A549 (cell line): Measurements from ENCODE around the gene CAMTA1. TPM values are rescaled to one million over a fixed set of nuclear protein-coding genes. Genes with fewer than 3 reads are reported as not detected.

ENCODE experiments used
- ATAC-seq, 2 experiments: fragments of 200-7000 bp in 1 of 2; fragments of >200 bp in 1 of 2; cut with Nextera tagmentation in 1 of 2; cut with Tn5 transposase in 1 of 2; 3 replicates each; pipeline versions ENCODE4 v1.8.0 to v1.9.1; 2018 to 2020; ENCODE audit warnings: mild to moderate bottlenecking in 1 of 2, moderate library complexity in 1 of 2
- CTCF ChIA-PET: fragments of 300-600 bp; sonication (Branson Sonifier 250); formaldehyde crosslinking; extraction: SDS; loops from one replicate; lab custom pipeline; 2021; ENCODE audit warnings: antibody characterized with exemption, inconsistent platforms; lab: Yijun Ruan, JAX
- POLR2A ChIA-PET: fragments of 350-600 bp; formaldehyde crosslinking; extraction: SDS; loops from one replicate; lab custom pipeline; 2021; ENCODE audit warnings: antibody characterized with exemption, inconsistent platforms; lab: Yijun Ruan, JAX
- DNase-seq, 2 experiments: peaks; one replicate each; pipeline versions ENCODE4 v3.0.0 to v3.0.0-alpha.2; 2011 to 2016; ENCODE audit warnings: low read depth in 1 of 2, low spot score in 1 of 2
- FAIRE-seq: peaks from 2 replicates; lab custom pipeline; 2011; peaks lifted over from hg19 to GRCh38; lab: Jason Lieb, UNC
- H3K27ac ChIP-seq, 2 experiments: fragments of >200 bp; sonication (Bioruptor Twin); formaldehyde crosslinking; 3 replicates each; pipeline ENCODE4 v1.5.1; 2016 to 2017
- H3K4me1 ChIP-seq: fragments of >200 bp; sonication (Bioruptor Twin); formaldehyde crosslinking; 3 replicates; pipeline ENCODE4 v1.6.1; 2016
- H3K4me2 ChIP-seq: fragments of >200 bp; sonication (Bioruptor Twin); formaldehyde crosslinking; 3 replicates; pipeline ENCODE4 v1.6.1; 2016
- H3K4me3 ChIP-seq: fragments of >200 bp; sonication (Bioruptor Twin); formaldehyde crosslinking; 3 replicates; pipeline ENCODE4 v1.5.1; 2016
- H3K9me3 ChIP-seq: fragments of >200 bp; sonication (Bioruptor Twin); formaldehyde crosslinking; 3 replicates; pipeline ENCODE4 v1.6.1; 2016
- BHLHE40 ChIP-seq: IDR thresholded peaks from 2 replicates; pipeline ENCODE4 v1.6.1; 2012; ENCODE audit warnings: low read depth, low read length, inconsistent platforms
- CBX2 ChIP-seq: fragments of 200-600 bp; sonication (generic); IDR thresholded peaks from 2 replicates; pipeline ENCODE4 v1.6.1; 2016; ENCODE audit warnings: low read depth, mild to moderate bottlenecking, borderline replicate concordance
- EHMT2 ChIP-seq: fragments of 200-600 bp; sonication (generic); IDR thresholded peaks from 2 replicates; pipeline ENCODE4 v1.6.1; 2016; ENCODE audit warnings: antibody characterized with exemption, low read depth, mild to moderate bottlenecking, moderate library complexity
- ESRRA ChIP-seq: fragments of 150-350 bp; IDR thresholded peaks from 2 replicates; pipeline ENCODE4 v1.6.1; 2014; ENCODE audit warnings: mild to moderate bottlenecking, low read length, borderline replicate concordance
- FOSB ChIP-seq: fragments of 250-450 bp; sonication (Bioruptor Pico); IDR thresholded peaks from 2 replicates; pipeline ENCODE4 v1.5.0; 2020; ENCODE audit warnings: mild to moderate bottlenecking, moderate library complexity
- FOSL2 ChIP-seq, 2 experiments: fragments of 450-650 bp in 1 of 2; fragments of >200 bp in 1 of 2; sonication (Bioruptor Twin) in 1 of 2; formaldehyde crosslinking; IDR thresholded peaks; 2 replicates each; pipeline versions ENCODE4 v1.5.0 to v1.6.1; 2016 to 2020; ENCODE audit warnings: mild to moderate bottlenecking in 1 of 2, moderate library complexity in 1 of 2
- HOXA7 ChIP-seq: fragments of 250-450 bp; sonication (Bioruptor Pico); IDR thresholded peaks from 2 replicates; pipeline ENCODE4 v1.5.0; 2020; ENCODE audit warnings: mild to moderate bottlenecking, moderate library complexity
- NR3C1 ChIP-seq: fragments of >200 bp; sonication (Bioruptor Twin); formaldehyde crosslinking; IDR thresholded peaks from 3 replicates; pipeline ENCODE4 v1.6.1; 2017
- POLR2AphosphoS2 ChIP-seq: conservative IDR thresholded peaks from 2 replicates; pipeline ENCODE4 v1.6.1; 2012; ENCODE audit warnings: low read length, improper control_type of control experiment, inconsistent platforms
- REST ChIP-seq: fragments of 200-600 bp; sonication (generic); IDR thresholded peaks from 2 replicates; pipeline ENCODE4 v1.6.1; 2016; ENCODE audit warnings: antibody characterized with exemption, mild to moderate bottlenecking, moderate library complexity
- RNF2 ChIP-seq: fragments of 200-600 bp; sonication (generic); IDR thresholded peaks from 2 replicates; pipeline ENCODE4 v1.6.1; 2016; ENCODE audit warnings: low read depth, mild to moderate bottlenecking, antibody characterized with exemption, moderate library complexity, borderline replicate concordance
- SMC3 ChIP-seq: fragments of >200 bp; sonication (Bioruptor Twin); formaldehyde crosslinking; IDR thresholded peaks from 3 replicates; pipeline ENCODE4 v1.6.1; 2018; ENCODE audit warnings: inconsistent platforms
- TFCP2L1 ChIP-seq: fragments of 250-450 bp; sonication (Bioruptor Pico); IDR thresholded peaks from 2 replicates; pipeline ENCODE4 v1.5.0; 2021; ENCODE audit warnings: mild to moderate bottlenecking
- ZC3H11A ChIP-seq: fragments of 450-650 bp; IDR thresholded peaks from 2 replicates; pipeline ENCODE4 v1.6.1; 2014; ENCODE audit warnings: antibody characterized with exemption, mild to moderate bottlenecking
- ZSCAN20 ChIP-seq: fragments of 250-450 bp; sonication (Bioruptor Pico); IDR thresholded peaks from 2 replicates; pipeline ENCODE4 v1.8.0; 2022; ENCODE audit warnings: mild to moderate bottlenecking, moderate library complexity
- WGBS: methylation state at CpG from one replicate; pipeline ENCODE4 v1.1.6; 2017; ENCODE audit errors: missing lambda C conversion rate; 5-methylcytosine and 5-hydroxymethylcytosine counted together
- polyA plus RNA-seq, 4 experiments: library from polyadenylated mRNA; depleted of rRNA in 3 of 4; stranded (reverse); fragments of >200 nt; fragmentation: RNase III in 1 of 4; extraction: RNeasy Plus Mini Kit Qiagen cat#74134 plus additional on column Dnase treatment in 1 of 4; gene quantifications; 2 replicates in 3 of 4; 3 replicates in 1 of 4; pipeline ENCODE4 v1.2.3, GENCODE V29; 2011 to 2017
- TF ChIP-seq, protein P1 (sequence below): IDR thresholded peaks from 2 replicates; pipeline ENCODE4 v1.6.1; 2012; ENCODE audit warnings: low read depth, borderline replicate concordance
- TF ChIP-seq, protein P2 (sequence below): fragments of >200 bp; sonication (Bioruptor Twin); formaldehyde crosslinking; IDR thresholded peaks from 3 replicates; pipeline ENCODE4 v1.5.1; 2016

Gene CAMTA1
- polyA plus RNA-seq, 2 of the 4 experiments (the other 2 are of a cell fraction), result 58.8 to 75.0 TPM

DNA sequence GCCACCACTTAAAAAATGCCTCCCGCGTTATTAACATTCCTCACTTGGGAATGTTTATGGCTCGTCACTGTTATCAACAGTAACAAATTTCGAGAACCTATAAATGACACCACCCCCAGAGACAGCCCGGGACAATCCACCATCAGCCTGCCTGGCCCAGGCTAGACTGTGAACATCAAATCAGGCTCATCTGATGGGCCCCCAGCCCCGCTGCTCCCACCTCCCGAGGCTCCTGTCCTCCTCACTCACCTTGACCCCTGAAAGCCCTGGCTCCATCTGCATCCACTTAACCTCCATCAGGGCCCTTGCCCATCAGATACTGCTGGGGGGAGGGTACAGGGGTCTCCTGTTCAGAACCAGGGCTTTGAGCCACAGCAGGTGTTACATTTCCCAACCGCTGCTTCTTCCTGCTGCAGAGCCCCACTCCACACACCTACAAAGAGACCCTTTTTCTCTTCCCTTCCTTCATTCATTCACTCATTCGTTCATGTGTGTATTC, 829.4 kb downstream of the CAMTA1 start:
- Histone ChIP-seq H3K4me2 (no peak overlapping the region), H3K4me3 (no peak overlapping the region), H3K27ac (no peak overlapping the region), H3K9me3 (no peaks in the 10 kb centered on the region), H3K4me1 (no peaks in the 10 kb centered on the region)
- ChIA-PET POLR2A (no interaction called here), CTCF (no interaction called here)
- DNase-seq (no peak), FAIRE-seq (no peak), ATAC-seq (no peak)
- no peak for TF ChIP-seq POLR2AphosphoS2
- no peak for TF ChIP-seq SMC3
- no peak for TF ChIP-seq CBX2
- TF ChIP-seq, protein P1, sequence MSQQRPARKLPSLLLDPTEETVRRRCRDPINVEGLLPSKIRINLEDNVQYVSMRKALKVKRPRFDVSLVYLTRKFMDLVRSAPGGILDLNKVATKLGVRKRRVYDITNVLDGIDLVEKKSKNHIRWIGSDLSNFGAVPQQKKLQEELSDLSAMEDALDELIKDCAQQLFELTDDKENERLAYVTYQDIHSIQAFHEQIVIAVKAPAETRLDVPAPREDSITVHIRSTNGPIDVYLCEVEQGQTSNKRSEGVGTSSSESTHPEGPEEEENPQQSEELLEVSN, result no peak
- no peak for TF ChIP-seq TFCP2L1 (CRISPR knock-in tag)
- no peak for TF ChIP-seq BHLHE40
- no peak for TF ChIP-seq ZSCAN20 (CRISPR knock-in tag)
- TF ChIP-seq, protein P2, sequence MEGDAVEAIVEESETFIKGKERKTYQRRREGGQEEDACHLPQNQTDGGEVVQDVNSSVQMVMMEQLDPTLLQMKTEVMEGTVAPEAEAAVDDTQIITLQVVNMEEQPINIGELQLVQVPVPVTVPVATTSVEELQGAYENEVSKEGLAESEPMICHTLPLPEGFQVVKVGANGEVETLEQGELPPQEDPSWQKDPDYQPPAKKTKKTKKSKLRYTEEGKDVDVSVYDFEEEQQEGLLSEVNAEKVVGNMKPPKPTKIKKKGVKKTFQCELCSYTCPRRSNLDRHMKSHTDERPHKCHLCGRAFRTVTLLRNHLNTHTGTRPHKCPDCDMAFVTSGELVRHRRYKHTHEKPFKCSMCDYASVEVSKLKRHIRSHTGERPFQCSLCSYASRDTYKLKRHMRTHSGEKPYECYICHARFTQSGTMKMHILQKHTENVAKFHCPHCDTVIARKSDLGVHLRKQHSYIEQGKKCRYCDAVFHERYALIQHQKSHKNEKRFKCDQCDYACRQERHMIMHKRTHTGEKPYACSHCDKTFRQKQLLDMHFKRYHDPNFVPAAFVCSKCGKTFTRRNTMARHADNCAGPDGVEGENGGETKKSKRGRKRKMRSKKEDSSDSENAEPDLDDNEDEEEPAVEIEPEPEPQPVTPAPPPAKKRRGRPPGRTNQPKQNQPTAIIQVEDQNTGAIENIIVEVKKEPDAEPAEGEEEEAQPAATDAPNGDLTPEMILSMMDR, result no peak
- WGBS, result 57% methylated on average over 8 of the region's 9 CpGs

GRCh38 chr1:7615138-7615537, 829.9 kb downstream of the CAMTA1 start:
- 30% methylated on average over 5 of the region's 5 CpGs for WGBS
- no peak for ATAC-seq
- no peak overlapping the region for H3K4me2 ChIP-seq
- no peak for DNase-seq
- ChIA-PET POLR2A (no interaction called here), CTCF (no interaction called here)
- no peaks in the 10 kb centered on the region for H3K9me3 ChIP-seq
- FAIRE-seq, result no peak
- H3K4me3 ChIP-seq, result no peak overlapping the region
- TF ChIP-seq EHMT2 (no peak), TFCP2L1 (CRISPR knock-in tag) (no peak)
- no peaks in the 10 kb centered on the region for H3K4me1 ChIP-seq
- H3K27ac ChIP-seq, result no peak overlapping the region

- no peaks in the 10 kb centered on the region for H3K9me3 ChIP-seq
- H3K4me2 ChIP-seq, result no peak overlapping the region
- FAIRE-seq (no peak), ATAC-seq (peak; percentile 63 to 64; a peak in 4 of 6 replicates), DNase-seq (peak; percentile 10 to 25)
- no peaks in the 10 kb centered on the region for H3K4me1 ChIP-seq
- H3K27ac ChIP-seq, result no peak overlapping the region
- ChIA-PET POLR2A (no interaction called here), CTCF (no interaction called here)
- H3K4me3 ChIP-seq, result no peak overlapping the region
- 33% methylated on average over 9 of the region's 14 CpGs for WGBS
- peak; percentile 97 for TF ChIP-seq REST
- peak; percentile 81 for TF ChIP-seq EHMT2
- TF ChIP-seq RNF2, result no peak
Measured at GRCh38 chr1:7616076-7616832, 831.0 kb downstream of the CAMTA1 start.

DNA sequence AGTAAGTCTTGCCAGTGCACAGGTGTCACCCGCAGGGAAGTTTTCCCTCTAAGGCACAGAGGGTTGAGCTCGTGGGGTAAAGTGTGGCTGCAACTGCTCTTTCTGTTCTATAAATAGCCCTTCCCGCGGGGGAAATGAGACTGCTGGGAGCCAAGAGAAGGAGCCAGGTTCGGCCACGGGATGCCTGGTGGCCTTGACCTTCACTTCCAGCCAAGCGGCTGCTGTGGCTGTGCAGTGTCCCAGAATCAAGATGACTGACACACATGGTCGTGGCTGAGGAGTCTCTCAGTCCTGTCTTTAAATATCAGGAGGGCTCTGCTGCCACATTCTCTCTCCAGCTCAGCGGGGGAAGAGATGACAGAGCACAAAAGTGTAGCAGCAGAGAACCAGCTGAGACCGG, 831.7 kb downstream of the CAMTA1 start:
- Histone ChIP-seq H3K9me3 (no peaks in the 10 kb centered on the region), H3K4me2 (no peak overlapping the region), H3K4me3 (no peak overlapping the region), H3K27ac (no peak overlapping the region), H3K4me1 (no peaks in the 10 kb centered on the region)
- WGBS, result 13% methylated on average over 9 of the region's 10 CpGs
- CTCF ChIA-PET, result interaction anchor here (1.3 kb wide), 1 partner anchor 31 kb away, joined by 6 read pairs; no protein-coding TSS in a partner anchor
- DNase-seq (no peak), FAIRE-seq (no peak), ATAC-seq (no peak)
- POLR2A ChIA-PET, result no interaction called here
- TF ChIP-seq ESRRA, result no peak
- no peak for TF ChIP-seq REST
- no peak for TF ChIP-seq FOSB (CRISPR knock-in tag)
- TF ChIP-seq NR3C1, result no peak
- no peak for TF ChIP-seq HOXA7 (CRISPR knock-in tag)
- no peak for TF ChIP-seq ZC3H11A
- TF ChIP-seq FOSL2 (IDR thresholded peaks at IDR 0.05), result no peak
- TF ChIP-seq FOSL2 (CRISPR knock-in tag; IDR thresholded peaks at IDR 0.05), result no peak
- TF ChIP-seq ZSCAN20 (CRISPR knock-in tag), result no peak
